Astrocyte of the cerebellum (primary cell): Measurements from ENCODE around the gene ZNF197.

ENCODE experiments used
- DNase-seq: peaks from one replicate; pipeline ENCODE4 v3.0.0-alpha.2; 2011; ENCODE audit warnings: low read depth
- H3K4me3 ChIP-seq: 2 replicates; pipeline ENCODE4 v1.5.1; 2011; ENCODE audit warnings: mild to moderate bottlenecking, low read depth, low read length, moderate library complexity
- in situ Hi-C: cut with HindIII; loops from 2 replicates; pipeline ENCODE4 v1.10.0; 2017; ENCODE audit warnings: low sequenced_read_pairs
- TF ChIP-seq, protein P1 (sequence below): IDR thresholded peaks from 2 replicates; pipeline ENCODE4 v1.5.1; 2012; ENCODE audit warnings: low read length, low read depth, moderate library complexity, mild to moderate bottlenecking; ENCODE audit errors: missing control alignments

ZNF197 gene

DNA sequence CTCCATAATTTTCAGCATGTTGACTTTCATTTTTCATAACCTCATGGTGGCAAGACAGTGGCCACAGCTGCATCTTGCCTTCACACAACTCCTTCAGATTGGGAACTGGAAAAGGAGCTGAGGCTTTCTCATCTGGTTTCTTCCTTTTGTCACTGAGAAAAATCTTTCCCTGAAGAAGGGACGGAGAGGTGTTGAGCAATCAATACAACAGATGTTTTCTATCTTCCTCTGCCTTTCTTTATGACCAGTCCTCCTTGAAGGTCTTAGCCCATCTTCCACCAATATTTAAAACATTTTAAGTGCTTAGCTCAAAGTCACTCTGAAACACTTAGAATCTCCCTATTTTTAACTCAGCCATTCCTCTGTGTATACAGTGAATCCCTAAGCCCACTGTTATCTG is 28.2 kb upstream of the ZNF197 start:
- in situ Hi-C loops: no loop called here
- no peak for DNase-seq
- no peak overlapping the region for H3K4me3 ChIP-seq
- TF ChIP-seq, protein P1, sequence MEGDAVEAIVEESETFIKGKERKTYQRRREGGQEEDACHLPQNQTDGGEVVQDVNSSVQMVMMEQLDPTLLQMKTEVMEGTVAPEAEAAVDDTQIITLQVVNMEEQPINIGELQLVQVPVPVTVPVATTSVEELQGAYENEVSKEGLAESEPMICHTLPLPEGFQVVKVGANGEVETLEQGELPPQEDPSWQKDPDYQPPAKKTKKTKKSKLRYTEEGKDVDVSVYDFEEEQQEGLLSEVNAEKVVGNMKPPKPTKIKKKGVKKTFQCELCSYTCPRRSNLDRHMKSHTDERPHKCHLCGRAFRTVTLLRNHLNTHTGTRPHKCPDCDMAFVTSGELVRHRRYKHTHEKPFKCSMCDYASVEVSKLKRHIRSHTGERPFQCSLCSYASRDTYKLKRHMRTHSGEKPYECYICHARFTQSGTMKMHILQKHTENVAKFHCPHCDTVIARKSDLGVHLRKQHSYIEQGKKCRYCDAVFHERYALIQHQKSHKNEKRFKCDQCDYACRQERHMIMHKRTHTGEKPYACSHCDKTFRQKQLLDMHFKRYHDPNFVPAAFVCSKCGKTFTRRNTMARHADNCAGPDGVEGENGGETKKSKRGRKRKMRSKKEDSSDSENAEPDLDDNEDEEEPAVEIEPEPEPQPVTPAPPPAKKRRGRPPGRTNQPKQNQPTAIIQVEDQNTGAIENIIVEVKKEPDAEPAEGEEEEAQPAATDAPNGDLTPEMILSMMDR: no peak

DNA sequence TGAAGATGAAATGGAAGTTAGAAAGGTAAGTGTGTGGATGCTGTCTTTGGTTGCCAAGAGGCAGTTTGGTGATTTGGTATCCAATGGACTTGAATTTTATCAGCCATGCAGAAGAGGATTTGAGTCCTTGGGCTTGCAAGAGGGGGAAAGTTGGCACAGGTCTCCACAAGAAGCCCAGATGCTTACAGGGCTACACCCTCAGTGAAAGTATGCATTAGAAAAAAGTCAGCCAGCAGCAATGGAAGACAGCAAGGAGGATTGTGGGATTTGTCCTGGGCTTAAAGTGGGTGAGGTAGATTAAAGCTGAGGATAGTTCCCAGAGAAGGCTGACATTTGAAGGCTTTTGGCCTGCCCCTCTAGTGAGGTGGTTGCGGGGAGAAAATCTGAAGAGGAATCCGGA is 23.1 kb upstream of the ZNF197 start:
- in situ Hi-C loops: no loop called here
- no peak for DNase-seq
- TF ChIP-seq, protein P1: no peak

DNA sequence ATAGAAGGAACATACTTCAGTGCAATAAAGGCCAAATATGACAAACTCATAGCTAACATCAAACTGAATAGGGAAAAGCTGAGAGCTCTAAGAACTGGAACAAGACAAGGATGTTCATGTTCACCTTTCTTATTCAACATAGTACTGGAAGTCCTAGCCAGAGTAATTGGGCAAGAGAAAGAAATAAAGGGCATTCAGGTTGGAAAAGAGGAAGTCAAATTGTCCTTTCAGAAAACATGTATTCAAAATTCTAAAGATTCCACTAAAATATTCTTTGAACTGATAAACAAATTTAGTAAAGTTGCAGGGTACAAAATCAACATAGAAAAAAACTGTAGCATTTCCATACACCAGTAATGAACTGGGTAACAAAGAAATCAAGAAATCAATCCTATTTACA is 12.2 kb upstream of the ZNF197 start:
- TF ChIP-seq, protein P1: no peak
- in situ Hi-C loops: no loop called here
- H3K4me3 ChIP-seq: no peak overlapping the region
- DNase-seq: no peak

More for the DNA sequence above, 23.1 kb upstream of the ZNF197 start:
- H3K4me3 ChIP-seq: no peak overlapping the region

DNA sequence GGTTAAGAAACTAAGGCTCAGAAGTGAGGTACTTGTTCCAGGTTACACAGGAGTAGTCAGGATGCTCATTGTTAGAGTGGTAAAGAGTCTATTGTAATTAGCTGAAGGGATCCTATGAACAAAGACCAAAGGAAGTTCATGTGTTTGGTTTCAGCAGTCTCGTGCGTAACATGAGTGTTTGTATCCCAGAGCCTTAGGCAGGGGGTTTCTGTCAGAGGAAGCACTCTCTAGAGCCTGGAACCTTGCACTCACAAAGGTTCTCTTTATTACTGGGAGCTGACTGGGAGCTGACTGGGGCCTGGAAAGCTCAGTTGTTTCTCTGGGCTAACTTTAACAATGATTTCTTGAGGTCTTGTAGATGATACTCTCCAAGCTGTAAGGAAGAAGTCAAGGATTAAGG is 3.9 kb downstream of the ZNF197 start:
- in situ Hi-C loops: no loop called here
- TF ChIP-seq, protein P1: no peak
- no peak for DNase-seq
- H3K4me3 ChIP-seq: no peak overlapping the region

DNA sequence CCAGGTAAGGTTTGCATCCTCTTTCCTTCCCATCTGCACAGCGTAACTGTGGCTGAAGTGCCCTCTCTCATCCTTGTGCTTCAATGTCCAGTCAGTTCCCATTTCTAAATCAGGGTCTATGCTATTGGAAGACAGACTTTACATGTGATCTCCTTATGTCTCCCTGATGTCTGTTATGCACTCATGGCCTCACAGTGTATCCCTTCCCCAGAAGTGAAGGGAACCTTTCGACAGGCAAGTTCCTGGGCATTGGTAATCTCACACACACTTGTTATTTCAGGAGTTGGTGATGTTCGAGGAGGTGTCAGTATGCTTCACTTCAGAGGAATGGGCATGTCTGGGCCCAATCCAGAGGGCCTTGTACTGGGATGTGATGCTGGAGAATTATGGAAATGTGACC is 7.4 kb downstream of the ZNF197 start:
- H3K4me3 ChIP-seq: no peak overlapping the region
- DNase-seq: no peak
- TF ChIP-seq, protein P1: no peak
- in situ Hi-C loops: no loop called here

DNA sequence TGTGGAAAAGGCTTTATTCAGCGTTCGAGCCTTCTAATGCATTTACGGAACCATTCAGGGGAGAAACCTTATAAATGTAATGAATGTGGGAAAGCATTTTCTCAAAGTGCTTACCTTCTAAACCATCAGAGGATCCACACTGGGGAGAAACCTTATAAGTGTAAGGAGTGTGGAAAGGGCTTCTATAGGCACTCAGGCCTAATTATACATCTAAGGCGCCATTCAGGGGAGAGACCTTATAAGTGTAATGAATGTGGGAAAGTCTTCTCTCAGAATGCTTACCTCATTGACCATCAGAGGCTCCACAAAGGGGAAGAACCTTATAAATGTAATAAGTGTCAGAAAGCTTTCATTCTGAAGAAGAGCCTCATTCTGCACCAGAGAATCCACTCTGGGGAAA is 17.5 kb downstream of the ZNF197 start:
- no peak overlapping the region for H3K4me3 ChIP-seq
- DNase-seq: no peak
- TF ChIP-seq, protein P1: no peak
- in situ Hi-C loops: no loop called here

DNA sequence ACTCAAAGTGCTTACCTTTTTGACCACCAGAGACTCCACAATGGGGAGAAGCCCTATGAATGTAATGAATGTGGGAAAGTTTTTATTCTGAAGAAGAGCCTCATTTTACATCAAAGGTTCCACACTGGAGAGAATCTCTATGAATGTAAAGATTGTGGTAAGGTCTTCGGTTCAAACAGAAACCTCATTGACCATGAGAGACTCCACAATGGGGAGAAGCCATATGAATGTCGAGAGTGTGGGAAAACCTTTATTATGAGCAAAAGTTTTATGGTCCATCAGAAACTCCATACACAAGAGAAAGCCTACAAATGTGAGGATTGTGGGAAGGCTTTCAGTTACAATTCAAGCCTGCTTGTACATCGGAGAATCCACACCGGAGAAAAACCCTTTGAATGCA is 18.2 kb downstream of the ZNF197 start:
- no peak for DNase-seq
- no peak overlapping the region for H3K4me3 ChIP-seq
- TF ChIP-seq, protein P1: no peak
- in situ Hi-C loops: no loop called here
